Smooth muscle cell (in vitro differentiated cells): ENCODE data around the gene VPS35L. TPM values are rescaled to one million over a fixed set of nuclear protein-coding genes. Genes with fewer than 3 reads are reported as not detected.

ENCODE experiments used
- DNase-seq: peaks from one replicate; lab custom pipeline; 2025; ENCODE audit not compliant: unreplicated experiment; lab: John Stamatoyannopoulos, UW
- H2AFZ ChIP-seq: fragments of 200-600 bp; sonication (generic); 2 replicates; pipeline ENCODE4 v1.6.0; 2016; ENCODE audit warnings: antibody characterized with exemption, low read depth, mild to moderate bottlenecking
- H3F3A ChIP-seq: fragments of 200-600 bp; sonication (generic); 2 replicates; pipeline ENCODE4 v1.6.0; 2017; ENCODE audit warnings: antibody characterized with exemption, low read depth
- H3K27ac ChIP-seq: fragments of 200-600 bp; sonication (generic); 2 replicates; pipeline ENCODE4 v1.5.1; 2016; ENCODE audit warnings: low read depth, mild to moderate bottlenecking
- H3K27me3 ChIP-seq: fragments of 200-600 bp; sonication (generic); 2 replicates; pipeline ENCODE4 v1.6.1; 2016; ENCODE audit warnings: low read depth, mild to moderate bottlenecking
- H3K36me3 ChIP-seq: fragments of 200-600 bp; sonication (generic); 2 replicates; pipeline ENCODE4 v1.5.1; 2016; ENCODE audit warnings: low read depth
- H3K4me1 ChIP-seq: fragments of 200-600 bp; sonication (generic); 2 replicates; pipeline ENCODE4 v1.5.1; 2016; ENCODE audit warnings: low read depth
- H3K4me2 ChIP-seq: fragments of 200-600 bp; sonication (generic); 2 replicates; pipeline ENCODE4 v1.6.0; 2016; ENCODE audit warnings: mild to moderate bottlenecking
- H3K4me3 ChIP-seq: fragments of 200-600 bp; sonication (generic); 2 replicates; pipeline ENCODE4 v1.5.1; 2016; ENCODE audit warnings: mild to moderate bottlenecking
- H3K79me2 ChIP-seq: fragments of 200-600 bp; sonication (generic); 2 replicates; pipeline ENCODE4 v1.6.0; 2016; ENCODE audit warnings: low read depth, mild to moderate bottlenecking
- H3K9ac ChIP-seq: fragments of 200-600 bp; sonication (generic); 2 replicates; pipeline ENCODE4 v1.6.0; 2016; ENCODE audit warnings: low read depth
- H3K9me3 ChIP-seq: fragments of 200-600 bp; sonication (generic); replicated peaks from 2 replicates; pipeline ENCODE4 v1.5.1; 2016; ENCODE audit warnings: low read depth
- H4K20me1 ChIP-seq: fragments of 200-600 bp; sonication (generic); 2 replicates; pipeline ENCODE4 v1.6.0; 2016; ENCODE audit warnings: low read depth
- CTCF ChIP-seq: fragments of 200-600 bp; sonication (generic); IDR thresholded peaks from 2 replicates; pipeline ENCODE4 v1.5.1; 2017; ENCODE audit warnings: borderline replicate concordance, mild to moderate bottlenecking, antibody characterized with exemption; ENCODE audit not compliant: insufficient read depth, poor library complexity, severe bottlenecking
- WGBS: methylation state at CpG from one replicate; pipeline ENCODE4 v1.1.7; 2016; ENCODE audit warnings: low lambda C conversion rate; 5-methylcytosine and 5-hydroxymethylcytosine counted together
- polyA plus RNA-seq: library from polyadenylated mRNA; unstranded; fragments of >200 nt; fragmentation: Nextera tagmentation; extraction: Ambion mirVana; gene quantifications from 2 replicates; pipeline ENCODE4 v1.2.1, GENCODE V29; 2016
- total RNA-seq: library from RNA; depleted of rRNA; stranded (reverse); fragments of >200 nt; gene quantifications from 2 replicates; pipeline ENCODE4 v1.2.3, GENCODE V29; 2014

The VPS35L gene
- total and polyA plus RNA-seq, 2 experiments from 2014 or later: 46.7 to 47.4 TPM

DNA sequence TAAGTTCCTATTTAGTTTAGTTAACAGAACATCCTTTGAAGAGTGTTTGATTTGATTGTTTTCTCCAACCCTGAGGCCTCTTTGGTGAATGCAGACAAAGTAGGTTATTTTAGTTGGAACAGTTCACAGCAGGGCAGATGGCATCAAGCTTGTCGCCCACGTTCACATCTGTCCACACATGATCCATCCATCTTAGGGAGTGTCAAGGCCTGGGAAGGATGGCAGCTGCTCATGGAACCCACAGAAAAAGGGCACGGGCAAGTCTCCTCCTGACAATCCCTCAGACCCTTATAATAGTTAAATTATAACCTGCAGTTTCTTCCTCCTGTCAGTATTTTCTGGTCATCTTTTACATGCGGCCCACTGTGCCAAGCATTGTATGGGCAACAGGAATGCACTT lies 102.3 kb downstream of the VPS35L start:
- Histone ChIP-seq H3K9ac (no peak overlapping the region), H3K36me3 (peaks cover 2% of the 10 kb centered on the region), H3K27ac (no peak overlapping the region), H4K20me1 (no peaks in the 10 kb centered on the region), H3K4me3 (no peak overlapping the region), H3F3A (no peaks in the 10 kb centered on the region), H2AFZ (no peak overlapping the region), H3K4me1 (no peaks in the 10 kb centered on the region), H3K4me2 (no peak overlapping the region), H3K9me3 (no peaks in the 10 kb centered on the region), H3K79me2 (no peaks in the 10 kb centered on the region), H3K27me3 (no peaks in the 10 kb centered on the region)
- no peak for DNase-seq
- TF ChIP-seq CTCF: no peak
- WGBS: 97% methylated on average over 4 of the region's 4 CpGs

- no peak overlapping the region for H3K27ac ChIP-seq
- H3K4me1 ChIP-seq: no peaks in the 10 kb centered on the region
- H3K79me2 ChIP-seq: no peaks in the 10 kb centered on the region
- no peaks in the 10 kb centered on the region for H3F3A ChIP-seq
- no peaks in the 10 kb centered on the region for H3K9me3 ChIP-seq
- H3K4me3 ChIP-seq: no peak overlapping the region
- no peak for TF ChIP-seq CTCF
- no peak for DNase-seq
- H4K20me1 ChIP-seq: no peaks in the 10 kb centered on the region
- H2AFZ ChIP-seq: no peak overlapping the region
- WGBS: 95% methylated on average over 1 of the region's 1 CpG
- no peaks in the 10 kb centered on the region for H3K36me3 ChIP-seq
- H3K27me3 ChIP-seq: no peaks in the 10 kb centered on the region
- H3K9ac ChIP-seq: no peak overlapping the region
- no peak overlapping the region for H3K4me2 ChIP-seq
These were observed 104.1 kb downstream of the VPS35L start for GRCh38 chr16:19659554-19659953.

DNA sequence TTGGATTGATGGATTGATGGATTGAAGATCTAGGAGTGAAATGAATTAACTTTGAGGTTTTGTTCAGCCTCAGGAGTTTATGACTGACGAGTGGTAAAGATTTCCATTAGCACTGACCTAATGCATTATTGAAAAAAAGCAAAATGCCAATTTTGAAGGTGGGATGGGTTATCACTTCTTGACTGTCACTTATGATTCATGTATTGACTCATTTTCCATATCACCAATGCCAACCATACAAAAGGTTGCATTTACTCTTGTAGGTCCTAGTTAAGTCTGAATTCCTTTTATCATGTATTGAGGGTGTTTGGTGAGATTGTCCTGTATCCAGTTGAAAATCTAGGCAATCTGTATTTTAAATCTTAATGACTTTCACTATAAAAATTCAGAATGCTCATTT lies 104.9 kb downstream of the VPS35L start:
- Histone ChIP-seq H3K27me3 (no peaks in the 10 kb centered on the region), H3F3A (no peaks in the 10 kb centered on the region), H3K4me3 (no peak overlapping the region), H3K36me3 (no peaks in the 10 kb centered on the region), H4K20me1 (no peaks in the 10 kb centered on the region), H3K4me1 (no peaks in the 10 kb centered on the region), H3K4me2 (no peak overlapping the region), H3K9me3 (no peaks in the 10 kb centered on the region), H3K79me2 (no peaks in the 10 kb centered on the region), H2AFZ (no peak overlapping the region), H3K9ac (no peak overlapping the region), H3K27ac (no peak overlapping the region)
- no peak for TF ChIP-seq CTCF
- 93% methylated on average over 1 of the region's 1 CpG for WGBS
- no peak for DNase-seq

GRCh38 chr16:19662351-19662750 lies 106.8 kb downstream of the VPS35L start:
- H3K36me3 ChIP-seq: no peaks in the 10 kb centered on the region
- DNase-seq: no peak
- no peaks in the 10 kb centered on the region for H4K20me1 ChIP-seq
- no peak overlapping the region for H3K4me3 ChIP-seq
- WGBS: 95% methylated on average over 7 of the region's 7 CpGs
- no peak for TF ChIP-seq CTCF
- H2AFZ ChIP-seq: no peak overlapping the region
- no peaks in the 10 kb centered on the region for H3K9me3 ChIP-seq
- no peak overlapping the region for H3K27ac ChIP-seq
- no peaks in the 10 kb centered on the region for H3K4me1 ChIP-seq
- H3K4me2 ChIP-seq: no peak overlapping the region
- H3F3A ChIP-seq: no peaks in the 10 kb centered on the region
- no peaks in the 10 kb centered on the region for H3K27me3 ChIP-seq
- H3K9ac ChIP-seq: no peak overlapping the region
- H3K79me2 ChIP-seq: no peaks in the 10 kb centered on the region
